D341Med (cell line): ENCODE measurements around the gene STMN1.

Experiments used
- DNase-seq: peaks from one replicate; pipeline ENCODE4 v3.0.0; 2012; ENCODE audit warnings: low spot score

STMN1 gene

DNA sequence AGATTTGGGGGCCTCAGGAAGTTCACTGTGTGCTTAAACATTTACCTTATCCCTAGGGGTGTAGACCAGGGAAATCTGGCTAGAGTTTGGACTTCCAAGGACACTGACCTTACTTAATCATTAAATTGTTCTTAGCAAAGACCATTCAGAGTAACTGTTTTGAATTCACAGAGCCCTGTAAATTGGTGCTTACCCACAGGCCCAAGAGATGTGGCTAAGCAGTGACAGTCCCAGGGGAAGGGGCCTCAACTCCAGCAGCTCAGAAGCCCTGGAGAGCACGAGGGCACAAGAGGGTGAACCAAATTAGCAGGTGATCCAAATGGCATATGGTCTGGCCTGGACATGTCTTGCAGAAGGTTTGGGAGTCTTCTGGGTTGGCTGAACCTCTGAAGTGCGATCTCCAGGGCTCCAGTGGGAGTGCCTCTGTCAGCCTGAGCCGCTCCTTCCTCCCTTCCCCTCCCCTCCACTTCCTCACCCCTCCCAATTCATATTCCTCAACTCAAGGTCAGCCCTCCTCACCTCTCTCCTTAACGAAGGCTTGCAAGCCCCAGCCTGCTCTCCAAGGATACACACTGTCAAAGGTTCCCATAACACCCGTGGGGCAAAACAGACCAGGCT, 35.0 kb downstream of the STMN1 start:
- no peak for DNase-seq

DNA sequence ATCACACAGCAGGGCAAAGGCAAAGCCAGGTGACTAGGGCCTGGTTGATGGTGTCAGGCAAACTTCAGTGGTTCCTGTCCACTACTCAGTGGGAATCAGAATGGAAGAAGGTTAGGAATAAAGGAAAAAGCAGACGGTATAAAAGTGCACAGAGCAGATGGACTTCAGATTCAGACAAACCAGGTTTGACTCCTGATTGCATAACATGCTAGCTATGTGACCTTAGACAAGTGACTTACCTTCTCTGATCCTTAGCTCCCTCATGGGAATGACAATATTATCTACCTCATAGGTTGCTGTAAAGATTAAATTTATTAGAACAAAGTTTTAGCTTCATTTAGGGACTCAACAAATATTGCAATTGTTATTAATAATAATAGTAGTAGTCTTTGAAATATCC, 35.6 kb downstream of the STMN1 start:
- DNase-seq, result no peak

- DNase-seq, result no peak
Measured at GRCh38 chr1:25869909-25870606, 36.2 kb downstream of the STMN1 start.

GRCh38 chr1:25867210-25867991, 38.8 kb downstream of the STMN1 start:
- DNase-seq, result no peak

- DNase-seq, result no peak
Measured at GRCh38 chr1:25866288-25866687, 39.9 kb downstream of the STMN1 start.

- no peak for DNase-seq
Measured at GRCh38 chr1:25864434-25864833, 41.8 kb downstream of the STMN1 start.

DNA sequence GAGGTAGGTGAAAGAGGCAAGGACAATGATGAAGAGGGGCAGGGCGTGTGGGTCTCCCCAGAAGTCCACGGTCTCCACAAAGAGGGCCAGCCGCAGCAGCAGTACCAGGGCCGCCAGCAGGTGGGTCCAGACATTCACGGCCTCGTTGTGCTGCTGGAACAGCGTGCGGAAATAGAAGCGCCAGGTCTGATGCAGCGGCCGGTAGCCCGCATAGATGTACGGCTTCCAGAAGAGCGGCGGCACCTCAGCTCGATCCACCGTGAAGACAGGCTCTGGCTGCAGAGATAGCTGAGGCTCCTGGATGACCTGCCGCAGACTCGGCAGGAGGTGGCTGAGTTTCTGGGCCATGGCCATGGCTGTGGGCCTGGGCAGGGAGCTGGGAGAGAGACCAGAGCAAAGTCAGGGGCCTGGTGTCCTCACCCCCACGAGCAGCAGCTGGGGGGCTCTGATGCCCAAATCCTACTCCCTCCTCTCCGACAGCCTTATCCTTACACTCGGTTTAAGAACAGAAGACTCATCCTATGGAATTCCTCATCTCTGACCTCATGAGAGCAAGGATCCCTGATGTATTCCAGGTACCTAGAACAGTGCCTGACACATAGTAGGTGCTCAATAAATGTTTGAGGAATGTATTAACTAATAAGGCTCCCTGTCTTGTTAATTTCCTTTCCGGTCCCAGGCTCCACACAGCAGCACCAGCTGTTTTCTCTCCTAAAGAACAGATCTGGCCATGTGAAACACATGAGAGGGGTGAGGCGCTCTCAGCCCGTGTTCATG, 42.5 kb downstream of the STMN1 start:
- DNase-seq, result peak; percentile 24

DNA sequence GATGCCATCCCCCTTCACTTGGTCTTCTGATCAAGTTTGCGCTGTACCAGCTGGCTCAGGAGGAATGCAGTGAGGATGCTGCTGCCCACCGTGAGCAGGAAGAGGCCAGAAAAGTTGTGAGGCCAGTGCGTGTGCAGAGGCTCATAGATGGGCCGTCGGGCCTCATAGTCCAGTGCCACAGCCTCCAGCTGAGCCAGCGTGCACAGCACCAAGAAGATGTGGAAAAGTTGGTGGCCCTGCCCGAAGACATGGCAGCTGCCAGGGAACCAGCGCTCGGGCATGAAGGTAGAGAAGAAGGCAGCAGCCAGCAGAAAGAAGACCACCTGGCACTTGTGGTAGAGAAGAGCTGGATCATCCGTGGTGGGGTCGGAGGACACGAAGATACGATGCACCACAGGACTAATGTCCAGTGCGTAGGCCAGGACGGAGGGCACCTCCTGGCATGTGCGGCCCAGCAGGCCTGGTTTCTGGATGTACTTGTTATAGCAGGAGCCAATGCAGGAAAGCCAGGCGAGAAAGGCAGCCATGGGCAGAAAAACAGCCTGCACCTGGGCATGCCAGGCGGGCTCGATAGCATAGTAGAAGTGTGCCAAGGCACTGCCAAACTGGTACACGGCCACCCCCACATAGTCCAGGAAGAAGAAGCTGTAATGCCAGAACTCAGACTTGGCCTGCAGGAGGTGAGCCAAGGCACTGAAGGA, 43.3 kb downstream of the STMN1 start:
- no peak for DNase-seq

GRCh38 chr1:25861316-25862286, 44.6 kb downstream of the STMN1 start:
- peak; percentile 12 for DNase-seq

DNA sequence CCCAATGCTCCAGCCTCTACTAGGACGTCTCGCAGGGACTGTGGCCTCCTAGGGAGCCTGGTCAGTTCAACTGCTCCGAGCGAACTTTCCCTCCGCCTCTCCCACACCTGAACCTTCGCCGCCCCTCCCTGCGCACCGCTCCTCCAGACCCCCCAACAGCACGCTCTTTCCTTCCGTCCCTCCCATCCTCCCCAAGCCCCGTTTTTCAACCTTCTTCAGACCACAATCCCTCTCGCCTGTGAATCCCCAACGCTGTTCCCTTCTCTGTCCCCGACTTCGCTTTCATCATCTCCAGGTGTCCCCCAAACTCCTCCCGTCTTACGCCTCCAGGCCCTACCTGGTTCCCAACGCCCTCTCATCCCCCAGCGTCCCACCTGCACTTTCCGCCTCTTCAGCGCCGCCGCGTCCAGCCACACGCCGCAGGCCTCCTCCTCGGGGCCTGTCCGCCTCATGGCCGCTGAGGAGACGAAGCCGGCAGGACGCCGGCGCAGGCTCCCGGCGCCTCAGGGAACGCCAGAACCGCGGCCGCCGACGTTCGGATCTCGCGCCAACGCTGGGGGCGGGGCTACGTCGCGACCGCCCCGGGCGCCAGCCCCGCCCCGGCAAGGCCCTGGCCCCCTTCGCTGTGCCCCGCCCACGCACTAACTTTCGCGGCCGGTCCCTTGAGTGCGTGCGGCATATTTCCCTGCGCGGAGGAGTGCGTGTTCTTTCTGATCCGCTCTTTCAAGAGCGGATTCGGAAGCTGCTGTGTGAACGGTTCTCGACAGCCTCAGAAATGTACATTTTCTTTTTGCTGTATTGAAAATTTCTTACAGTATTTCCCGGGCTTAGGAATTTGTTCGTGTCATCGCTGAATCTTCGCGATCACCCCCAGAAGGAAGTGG, 47.1 kb downstream of the STMN1 start, which contains the start of gene AUNIP:
Gene AUNIP (minus strand): TSS at position 552 of the 884 bp plus-strand sequence. CDS start 100 bp downstream, at position 452.
- peak; percentile 99 for DNase-seq

GRCh38 chr1:25858494-25858893, 47.7 kb downstream of the STMN1 start:
- no peak for DNase-seq

DNA sequence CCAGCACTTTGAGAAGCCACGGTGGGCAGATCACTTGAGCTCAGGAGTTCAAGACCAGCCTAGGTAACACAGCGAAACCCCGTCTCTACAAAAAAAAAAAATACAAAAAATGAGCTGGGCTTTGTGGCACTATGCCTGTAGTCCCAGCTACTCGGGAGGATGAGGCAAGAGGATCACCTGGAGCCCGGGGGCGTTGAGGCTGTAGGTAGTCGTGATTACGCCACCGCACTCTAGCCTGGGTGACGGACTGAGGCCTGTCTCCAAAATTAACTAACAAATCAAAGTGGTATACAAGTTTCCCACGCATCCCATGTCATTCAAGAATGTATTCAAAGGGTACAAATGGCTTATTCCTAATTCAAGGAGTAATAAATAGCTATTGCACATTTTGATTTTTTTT, 49.4 kb downstream of the STMN1 start:
- DNase-seq, result no peak

DNA sequence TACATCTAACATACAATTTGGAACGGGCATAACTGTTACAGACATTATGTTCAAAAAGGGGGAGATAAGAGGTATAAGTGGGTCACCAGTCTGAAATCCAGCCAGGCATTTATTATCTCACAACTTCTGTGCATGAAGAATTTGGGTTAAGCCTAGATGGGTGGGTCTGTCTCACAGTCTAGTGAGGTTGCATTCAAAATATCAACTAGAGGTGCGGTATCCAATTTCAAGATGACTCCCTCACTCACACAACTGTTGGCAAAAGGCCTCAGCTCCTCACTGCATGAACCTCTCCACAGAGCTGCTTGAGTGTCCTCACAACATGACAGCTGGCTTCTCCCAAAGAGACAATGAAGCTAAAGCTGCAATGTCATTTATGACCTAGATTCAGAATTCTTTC, 51.7 kb downstream of the STMN1 start:
- no peak for DNase-seq
